T-helper 2 cell treated with Interferon-gamma antibody and Interleukin-4, amounts not matched to agents 5 μg/mL and 100 μg/mL, for 36 hours (primary cell): ENCODE results near the gene RPS16.
A peak's percentile ranks its signal among the peaks of the same experiment; 100 is the strongest.

Experiments used
- DNase-seq: peaks from one replicate; pipeline ENCODE4 v3.0.0; 2021; ENCODE audit warnings: low spot score
- H3K27ac Mint-ChIP-seq: one replicate; pipeline ENCODE4 v1.8.0; 2021; ENCODE audit warnings: mild to moderate bottlenecking, mixed read lengths
- H3K27me3 Mint-ChIP-seq: one replicate; pipeline ENCODE4 v1.8.0; 2021; ENCODE audit warnings: low read depth, mixed read lengths
- H3K36me3 Mint-ChIP-seq: one replicate; pipeline ENCODE4 v1.8.0; 2021; ENCODE audit warnings: low read depth, mixed read lengths
- H3K4me1 Mint-ChIP-seq: one replicate; pipeline ENCODE4 v1.8.0; 2021; ENCODE audit warnings: low read depth, mixed read lengths
- H3K4me3 Mint-ChIP-seq: one replicate; pipeline ENCODE4 v1.8.0; 2022; ENCODE audit warnings: mild to moderate bottlenecking, moderate library complexity, mixed read lengths
- H3K9me3 Mint-ChIP-seq: one replicate; pipeline ENCODE4 v1.8.0; 2021; ENCODE audit warnings: mixed read lengths

Gene RPS16

DNA sequence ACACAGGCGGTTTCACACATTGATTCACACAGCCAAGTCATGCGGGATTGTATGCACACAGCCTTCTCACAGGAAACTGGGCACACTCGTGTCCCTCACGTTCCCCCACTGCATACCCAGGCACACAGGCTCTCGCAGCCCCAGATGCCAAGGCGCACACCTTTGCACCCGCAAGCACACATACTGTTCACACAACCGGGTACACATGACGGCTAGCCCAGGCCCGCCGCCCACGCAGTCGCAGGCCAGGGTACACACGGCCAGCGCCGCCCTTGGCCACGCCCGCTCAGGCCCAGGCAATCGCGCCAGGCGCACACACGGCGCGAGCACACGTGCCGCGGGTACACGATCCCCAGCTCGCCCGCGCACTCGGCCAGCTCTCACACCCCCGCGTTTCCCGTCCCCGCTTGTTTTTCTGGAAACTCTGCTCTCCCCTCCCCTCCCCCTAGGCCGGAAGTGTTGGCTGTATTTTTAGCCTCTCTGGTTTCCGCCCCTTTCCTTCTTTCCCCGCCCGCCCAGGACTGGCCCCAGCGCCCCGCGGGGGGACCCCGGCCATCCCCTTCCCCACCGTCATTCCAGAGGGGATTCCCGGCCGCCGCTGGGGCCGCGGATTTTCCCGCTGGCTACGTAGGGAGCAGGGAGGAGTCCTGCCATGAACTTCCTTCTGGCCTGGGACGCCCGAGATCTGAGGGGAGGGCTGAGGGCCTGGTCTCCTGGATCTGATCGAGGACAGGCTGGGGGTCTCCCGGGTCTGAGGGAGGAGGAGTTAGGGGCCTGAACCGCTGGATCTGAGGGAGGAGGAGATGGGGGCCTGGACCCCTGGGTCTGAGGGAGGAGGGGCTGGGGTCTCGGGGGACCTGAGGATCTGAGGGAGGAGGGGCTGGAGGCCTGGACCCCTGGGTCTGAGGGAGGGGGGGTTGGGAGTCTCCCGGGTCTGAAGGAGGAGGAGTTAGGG is 33.1 kb downstream of the RPS16 start:
- no peaks in the 10 kb centered on the region for H3K9me3 Mint-ChIP-seq
- peak; percentile 86 for DNase-seq

DNA sequence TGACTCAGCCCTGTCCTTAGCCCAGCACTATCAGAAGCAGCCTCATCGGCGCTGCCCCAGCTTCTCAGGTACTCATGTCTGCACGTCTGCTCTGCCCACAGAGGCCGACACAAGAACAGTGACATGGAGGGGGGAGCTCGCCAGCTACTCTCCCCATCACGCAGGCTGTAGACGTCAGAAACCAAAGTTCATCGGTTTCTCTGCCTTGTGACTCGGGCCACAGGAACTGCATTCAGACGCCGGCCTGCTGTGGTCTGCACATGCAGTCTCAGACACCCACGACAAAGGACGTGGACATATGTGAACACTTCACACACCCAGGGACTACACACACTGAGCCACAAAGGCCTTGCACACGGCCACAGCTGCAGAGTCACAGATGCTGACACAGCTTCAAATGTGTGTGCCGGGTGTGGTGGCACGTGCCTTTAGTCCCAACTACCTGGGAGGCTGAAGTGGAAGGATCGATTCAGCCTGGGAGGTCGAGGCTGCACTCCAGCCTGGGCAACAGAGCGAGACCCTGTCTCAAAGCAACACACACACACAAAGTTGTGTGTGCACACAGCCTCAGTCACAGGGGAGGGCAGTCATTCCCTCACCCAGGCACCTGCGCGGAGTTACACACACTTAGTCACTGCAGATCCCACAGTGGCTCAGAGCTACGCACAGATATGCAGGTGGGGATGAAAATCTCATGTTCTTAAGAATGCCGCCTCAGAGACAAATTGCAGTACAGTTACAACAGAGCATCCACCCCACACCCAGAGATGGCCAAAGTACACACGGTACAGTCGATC is 34.0 kb downstream of the RPS16 start:
- peak overlapping the region; percentile 63 for H3K4me3 Mint-ChIP-seq
- no peaks in the 10 kb centered on the region for H3K9me3 Mint-ChIP-seq
- H3K27ac Mint-ChIP-seq, result peak overlapping the region; percentile 95
- H3K4me1 Mint-ChIP-seq, result peaks cover 59% of the 10 kb centered on the region
- peaks cover 18% of the 10 kb centered on the region for H3K36me3 Mint-ChIP-seq
- no peaks in the 10 kb centered on the region for H3K27me3 Mint-ChIP-seq
- DNase-seq, result peak; percentile 93

More for the DNA sequence above, 33.1 kb downstream of the RPS16 start:
- Mint-ChIP-seq H3K4me3 (peak overlapping the region; percentile 63), H3K4me1 (peaks cover 57% of the 10 kb centered on the region), H3K36me3 (peaks cover 26% of the 10 kb centered on the region), H3K27ac (peak overlapping the region; percentile 95), H3K27me3 (no peaks in the 10 kb centered on the region)

DNA sequence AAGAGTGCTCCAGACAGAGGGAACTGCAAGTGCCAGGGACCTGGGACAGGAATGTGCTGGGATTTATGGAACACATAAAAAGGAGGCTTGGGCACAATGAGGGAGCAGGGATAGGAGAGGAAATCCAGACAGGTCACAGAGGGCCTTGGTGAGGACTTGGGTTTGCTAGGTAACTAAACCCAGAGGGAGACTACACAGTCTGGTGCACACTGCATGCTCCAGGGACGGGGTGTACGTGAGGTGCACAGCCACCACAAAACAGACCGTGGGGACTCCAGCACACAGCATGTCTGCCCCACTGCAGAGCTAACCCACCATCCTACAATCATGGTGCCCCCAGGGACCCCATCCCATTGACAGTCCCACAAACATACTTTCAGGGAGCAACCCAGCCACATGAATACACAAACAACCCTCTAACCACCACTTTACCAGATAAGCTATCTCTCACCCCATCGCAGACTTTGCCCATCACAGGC is 34.6 kb downstream of the RPS16 start:
- no peak for DNase-seq
- no peaks in the 10 kb centered on the region for H3K27me3 Mint-ChIP-seq
- H3K27ac Mint-ChIP-seq, result peak overlapping the region; percentile 95
- peak overlapping the region; percentile 63 for H3K4me3 Mint-ChIP-seq
- H3K9me3 Mint-ChIP-seq, result no peaks in the 10 kb centered on the region
- peaks cover 57% of the 10 kb centered on the region for H3K4me1 Mint-ChIP-seq
- peaks cover 16% of the 10 kb centered on the region for H3K36me3 Mint-ChIP-seq

DNA sequence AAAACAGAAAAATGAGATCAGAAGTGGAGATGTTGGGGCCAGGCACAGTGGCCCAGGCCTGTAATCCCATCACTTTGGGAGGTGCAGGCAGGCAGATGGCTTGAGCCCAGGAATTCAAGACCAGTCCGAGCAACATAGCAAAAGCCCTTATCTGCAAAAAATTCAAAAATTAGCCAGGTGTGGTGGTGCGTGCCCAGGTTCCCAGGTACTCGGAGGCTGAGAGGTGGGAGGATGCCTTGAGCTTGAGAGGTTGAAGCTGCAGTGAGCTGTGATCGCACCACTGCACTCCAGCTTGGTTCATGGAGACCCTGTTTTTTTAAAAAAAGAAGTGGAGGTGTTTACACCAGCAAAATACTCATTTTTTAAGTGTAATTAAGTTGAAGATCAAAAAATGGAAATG is 35.7 kb downstream of the RPS16 start:
- no peaks in the 10 kb centered on the region for H3K27me3 Mint-ChIP-seq
- H3K36me3 Mint-ChIP-seq, result peaks cover 23% of the 10 kb centered on the region
- no peak for DNase-seq
- H3K4me1 Mint-ChIP-seq, result peaks cover 50% of the 10 kb centered on the region
- H3K9me3 Mint-ChIP-seq, result no peaks in the 10 kb centered on the region
- peak overlapping the region; percentile 62 for H3K4me3 Mint-ChIP-seq
- H3K27ac Mint-ChIP-seq, result peak overlapping the region; percentile 83

DNA sequence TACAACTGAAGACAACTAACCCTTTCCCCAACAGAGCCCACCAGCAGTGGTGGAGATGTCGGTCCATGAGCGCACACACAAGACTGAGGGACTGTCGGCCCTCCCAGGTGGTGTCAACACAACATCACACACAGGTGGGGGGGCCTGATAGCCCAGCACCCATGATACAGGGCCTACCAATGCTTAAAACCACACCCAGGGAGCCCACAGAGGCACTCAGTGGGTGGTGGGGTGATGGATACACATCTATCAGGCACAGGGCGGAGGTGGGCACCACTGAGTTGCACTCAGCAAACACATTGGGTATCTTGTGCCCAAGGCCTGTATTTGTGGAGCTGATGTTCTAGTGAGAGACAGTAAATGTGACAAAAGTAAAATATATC is 36.1 kb downstream of the RPS16 start:
- Mint-ChIP-seq H3K27ac (peak overlapping the region; percentile 83), H3K9me3 (no peaks in the 10 kb centered on the region), H3K4me3 (peak overlapping the region; percentile 62), H3K27me3 (no peaks in the 10 kb centered on the region), H3K4me1 (peaks cover 49% of the 10 kb centered on the region), H3K36me3 (peaks cover 27% of the 10 kb centered on the region)
- no peak for DNase-seq

DNA sequence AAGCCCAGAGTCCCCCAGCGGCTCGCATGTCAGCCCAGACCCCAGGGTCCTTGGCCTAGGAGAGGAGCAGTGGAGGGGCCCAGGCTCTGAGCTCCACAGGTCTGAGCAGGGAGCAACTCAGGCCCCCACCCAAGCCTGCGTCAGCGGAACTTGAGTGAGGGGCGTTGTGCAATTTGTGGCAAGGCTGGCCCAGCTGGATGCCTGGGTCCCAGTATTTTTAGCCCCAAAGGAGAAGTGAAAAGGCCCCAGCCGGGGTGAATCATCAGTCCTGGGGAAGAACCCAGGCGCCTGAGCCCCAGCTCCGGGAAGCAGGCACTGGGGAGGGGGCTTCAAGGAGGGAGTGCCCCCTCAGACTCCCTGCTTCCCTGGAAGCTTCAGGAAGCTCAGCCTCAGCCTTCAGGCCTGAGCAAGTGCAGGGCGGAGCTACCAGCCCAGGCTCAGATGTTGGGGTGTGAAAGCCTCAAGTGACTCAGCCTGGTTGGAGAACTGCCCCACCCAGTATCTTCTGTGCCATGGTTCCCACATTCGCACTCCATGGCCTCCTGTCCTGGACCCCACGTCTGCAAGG is 37.4 kb downstream of the RPS16 start:
- peak overlapping the region; percentile 85 for H3K27ac Mint-ChIP-seq
- peak overlapping the region; percentile 63 for H3K4me3 Mint-ChIP-seq
- no peaks in the 10 kb centered on the region for H3K27me3 Mint-ChIP-seq
- peaks cover 35% of the 10 kb centered on the region for H3K36me3 Mint-ChIP-seq
- H3K9me3 Mint-ChIP-seq, result no peaks in the 10 kb centered on the region
- DNase-seq, result peak; percentile 59
- H3K4me1 Mint-ChIP-seq, result peaks cover 45% of the 10 kb centered on the region

DNA sequence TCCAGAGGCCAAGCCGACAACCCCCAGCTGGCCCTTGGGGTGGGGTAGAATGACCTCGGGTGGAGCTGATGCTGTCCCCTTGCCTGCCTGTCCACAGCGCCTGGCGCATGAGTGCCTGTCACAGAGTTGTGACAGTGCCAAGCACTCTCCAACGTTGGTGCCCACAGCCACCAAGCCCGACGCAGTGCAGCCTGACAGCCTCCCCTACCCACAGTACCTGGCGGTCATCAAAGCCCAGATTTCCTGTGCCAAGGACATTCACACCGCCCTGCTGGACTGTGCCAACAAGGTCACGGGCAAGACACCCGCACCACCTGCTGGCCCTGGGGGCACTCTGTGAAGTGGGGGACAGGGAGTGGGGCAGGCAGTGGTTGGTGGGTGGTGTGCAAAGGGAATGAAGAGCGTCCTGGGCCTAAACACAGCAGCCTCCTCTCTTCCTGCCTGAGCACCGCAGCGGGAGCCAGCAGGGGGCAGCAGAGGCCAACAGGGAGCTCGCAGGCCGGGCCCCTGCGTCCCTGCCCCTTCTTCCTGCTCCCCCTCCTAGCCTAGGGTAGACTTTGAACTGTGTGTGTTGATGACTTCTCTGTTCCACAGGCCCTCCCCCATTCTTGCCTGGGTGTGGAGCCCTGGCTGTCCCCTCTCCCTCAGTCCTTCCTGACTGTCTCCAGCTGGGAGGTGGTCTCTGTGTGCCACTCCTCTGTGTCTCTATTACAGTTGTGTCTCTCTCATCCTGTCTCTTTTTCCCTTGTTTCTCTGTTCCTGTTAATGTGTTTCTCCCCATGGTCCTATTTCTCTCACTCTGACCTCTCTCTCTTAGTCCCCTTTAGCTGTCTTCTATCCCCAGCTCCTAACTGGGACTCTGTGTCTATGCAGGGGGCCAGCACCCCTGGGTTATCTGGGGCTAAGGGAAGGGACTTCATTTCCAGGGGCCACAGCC is 38.1 kb downstream of the RPS16 start:
- Mint-ChIP-seq H3K4me3 (peak overlapping the region; percentile 63), H3K9me3 (no peaks in the 10 kb centered on the region), H3K4me1 (peaks cover 45% of the 10 kb centered on the region), H3K36me3 (peaks cover 37% of the 10 kb centered on the region), H3K27ac (peak overlapping the region; percentile 85), H3K27me3 (no peaks in the 10 kb centered on the region)
- peak; percentile 85 for DNase-seq

DNA sequence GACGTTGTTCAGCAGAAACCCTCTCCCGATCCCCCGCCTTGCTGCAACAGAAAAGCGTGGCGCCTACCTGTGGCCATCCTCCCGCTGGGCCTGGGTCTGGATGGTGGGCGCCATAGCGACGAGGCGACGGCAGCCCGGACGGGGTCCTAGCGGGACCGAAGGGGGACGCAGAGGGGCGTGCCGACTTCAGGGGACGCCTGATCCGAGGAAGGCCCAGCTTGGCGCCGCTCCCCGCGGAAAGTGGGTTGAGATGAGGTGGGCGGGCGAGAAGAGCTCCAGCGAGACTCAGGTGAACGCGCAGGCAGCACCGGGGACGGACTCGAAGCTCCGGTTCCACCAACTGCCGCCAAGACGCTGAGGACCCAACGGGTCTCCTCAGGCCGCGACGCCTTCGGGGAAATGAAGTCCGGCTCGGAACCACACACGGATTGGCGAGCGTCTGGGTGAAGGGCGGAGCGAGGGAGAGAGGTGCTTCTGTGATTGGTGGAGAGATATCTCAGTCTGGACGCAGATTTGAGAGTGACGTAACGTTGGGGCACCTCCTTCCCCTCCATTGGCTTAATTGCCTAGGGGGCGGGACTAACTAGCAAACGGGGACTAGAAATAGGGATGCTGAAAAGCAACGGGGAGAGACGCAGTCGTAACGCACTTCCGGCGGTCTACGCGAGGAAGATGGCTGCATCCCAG is 44.9 kb downstream of the RPS16 start, which contains the start of the genes MED29 and PAF1:
MED29 (plus strand) TSS at position 628 of the 687 bp plus-strand sequence; CDS start at position 673, 45 bp downstream.
PAF1 (minus strand) TSS at position 356 of the 687 bp plus-strand sequence; CDS start at position 114, 242 bp downstream.
- H3K9me3 Mint-ChIP-seq, result no peaks in the 10 kb centered on the region
- H3K27me3 Mint-ChIP-seq, result no peaks in the 10 kb centered on the region
- H3K4me3 Mint-ChIP-seq, result peak within 1 kb of the TSS; percentile 99
- H3K36me3 Mint-ChIP-seq, result peaks cover 56% of the 10 kb centered on the region
- peak; percentile 96 for DNase-seq
- peak within 1 kb of the TSS; percentile 98 for H3K27ac Mint-ChIP-seq
- H3K4me1 Mint-ChIP-seq, result peaks cover 14% of the 10 kb centered on the region

DNA sequence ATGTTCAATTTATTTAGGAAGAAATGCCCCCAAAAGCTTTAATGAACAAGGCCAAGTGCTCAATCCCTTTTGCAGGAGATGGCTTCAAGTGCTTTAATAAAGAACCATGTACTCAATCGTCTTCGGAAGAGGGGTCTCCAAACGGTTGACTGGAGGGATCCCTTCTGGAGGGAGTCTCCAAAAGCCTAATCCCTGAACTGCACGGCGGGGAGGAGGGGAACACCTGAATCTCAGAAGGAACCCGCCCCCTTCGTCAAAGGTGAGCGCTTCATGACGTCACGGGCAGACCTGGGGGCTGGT is 45.3 kb downstream of the RPS16 start:
- DNase-seq, result peak; percentile 63
- peak overlapping the region; percentile 98 for H3K27ac Mint-ChIP-seq
- no peaks in the 10 kb centered on the region for H3K27me3 Mint-ChIP-seq
- H3K9me3 Mint-ChIP-seq, result no peaks in the 10 kb centered on the region
- peaks cover 57% of the 10 kb centered on the region for H3K36me3 Mint-ChIP-seq
- H3K4me3 Mint-ChIP-seq, result peak overlapping the region; percentile 99
- H3K4me1 Mint-ChIP-seq, result peaks cover 14% of the 10 kb centered on the region

DNA sequence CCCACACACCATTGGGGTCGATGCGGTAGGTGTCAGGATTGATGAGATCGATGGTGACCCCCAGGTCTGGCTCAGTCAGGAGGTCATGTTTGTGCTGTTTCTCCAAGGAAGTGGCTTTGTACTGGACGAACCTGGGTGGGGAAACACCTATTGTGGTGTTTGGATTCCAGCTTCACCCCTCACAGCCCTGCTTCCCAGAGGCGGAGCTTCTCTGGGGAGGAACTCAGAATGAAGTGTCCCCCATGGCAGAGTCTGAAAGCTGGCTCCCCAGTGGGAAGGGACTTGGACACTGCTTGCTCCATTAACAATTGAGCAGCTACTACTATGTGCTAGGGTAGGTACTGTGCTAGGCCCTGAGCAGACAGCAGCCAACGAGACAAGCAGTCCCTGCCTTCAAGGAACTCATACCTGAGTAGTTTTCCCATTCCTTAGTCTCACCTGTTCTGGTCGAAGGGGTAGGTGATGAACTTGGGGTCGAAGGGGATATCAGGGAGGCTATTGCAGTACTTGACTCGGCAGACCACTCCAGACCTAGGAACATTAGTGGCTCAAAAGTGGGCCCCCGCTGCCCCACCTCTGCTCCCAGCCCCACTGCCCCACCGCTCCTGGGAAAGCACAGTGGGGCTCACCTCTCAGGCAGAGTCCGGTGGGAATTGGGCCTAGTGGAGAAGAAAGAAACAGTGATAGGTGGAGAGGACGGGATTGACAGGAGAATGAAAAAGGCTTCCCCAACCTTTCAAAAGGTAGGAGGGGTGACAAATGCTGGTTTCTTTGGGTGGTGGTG is 45.9 kb downstream of the RPS16 start:
- Mint-ChIP-seq H3K9me3 (no peaks in the 10 kb centered on the region), H3K27ac (peak overlapping the region; percentile 98), H3K4me1 (peaks cover 11% of the 10 kb centered on the region), H3K36me3 (peaks cover 55% of the 10 kb centered on the region), H3K4me3 (peak overlapping the region; percentile 99), H3K27me3 (no peaks in the 10 kb centered on the region)
- DNase-seq, result no peak

DNA sequence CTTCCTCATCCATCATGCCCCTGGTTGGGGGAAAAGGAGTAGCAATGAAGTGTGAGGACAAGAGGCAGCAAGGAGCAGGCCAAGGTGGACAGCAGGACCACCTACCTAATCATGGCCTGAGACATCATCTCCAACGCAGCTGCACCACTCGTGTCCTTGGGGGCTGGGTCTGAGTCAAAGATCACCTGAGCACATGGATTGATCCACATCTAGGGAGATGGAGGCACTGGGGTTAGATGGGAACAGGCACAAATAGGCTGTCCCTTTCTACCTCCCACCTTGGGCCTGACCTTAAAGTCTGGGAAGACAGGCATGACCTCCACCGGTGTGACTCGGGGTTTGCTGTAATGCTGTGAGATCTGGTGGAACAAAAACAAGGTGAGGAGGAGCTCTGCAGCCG is 47.1 kb downstream of the RPS16 start:
- DNase-seq, result no peak
- Mint-ChIP-seq H3K4me3 (peak overlapping the region; percentile 13), H3K27me3 (no peaks in the 10 kb centered on the region), H3K4me1 (peaks cover 11% of the 10 kb centered on the region), H3K36me3 (peaks cover 49% of the 10 kb centered on the region), H3K27ac (peak overlapping the region; percentile 98), H3K9me3 (no peaks in the 10 kb centered on the region)

DNA sequence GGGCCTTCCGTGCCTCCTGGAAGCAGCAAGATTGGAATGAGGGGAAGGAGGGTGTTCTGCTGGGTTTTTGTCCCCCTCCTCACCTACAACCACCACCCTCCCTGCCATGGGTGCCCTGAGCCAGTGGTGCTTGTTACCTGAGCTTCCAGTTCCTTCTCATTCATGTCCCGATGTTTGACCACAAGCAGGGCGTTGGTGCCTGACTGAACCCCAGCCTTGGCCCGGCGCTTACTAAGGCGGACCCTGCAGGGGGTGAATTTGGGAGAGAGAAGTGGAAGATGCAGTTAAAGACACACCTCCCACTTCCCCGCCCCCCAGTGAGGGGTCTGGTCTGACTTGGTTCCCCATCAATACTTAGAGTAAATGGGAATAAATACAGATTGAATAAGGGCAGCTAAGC is 49.2 kb downstream of the RPS16 start:
- Mint-ChIP-seq H3K27me3 (no peaks in the 10 kb centered on the region), H3K36me3 (peaks cover 47% of the 10 kb centered on the region), H3K4me3 (no peak overlapping the region), H3K4me1 (peaks cover 6% of the 10 kb centered on the region), H3K9me3 (no peaks in the 10 kb centered on the region), H3K27ac (peak overlapping the region; percentile 10)
- no peak for DNase-seq
